Karpas-422 (cell line): ENCODE results near the gene REEP1. TPM values are rescaled to one million over a fixed set of nuclear protein-coding genes. Genes with fewer than 3 reads are reported as not detected.
"Not testable (repeated sequence)": the region's sequence is repeated elsewhere in the genome, so short reads cannot be mapped to it uniquely, and the experiment has no call there.

ENCODE experiments used
- DNase-seq: peaks from one replicate; pipeline ENCODE4 v3.0.0-alpha.2; 2015
- H2AFZ ChIP-seq: fragments of 200-600 bp; sonication (generic); 2 replicates; pipeline ENCODE4 v1.6.1; 2014; ENCODE audit warnings: antibody characterized with exemption, low read length, mixed read lengths
- H3K27ac ChIP-seq: fragments of 200-600 bp; sonication (generic); 2 replicates; pipeline ENCODE4 v1.5.1; 2014; ENCODE audit warnings: mild to moderate bottlenecking, low read length, moderate library complexity
- H3K27me3 ChIP-seq: fragments of 200-600 bp; sonication (generic); 2 replicates; pipeline ENCODE4 v1.6.1; 2014; ENCODE audit warnings: low read length, mixed read lengths
- H3K36me3 ChIP-seq: fragments of 200-600 bp; sonication (generic); 2 replicates; pipeline ENCODE4 v1.6.1; 2014; ENCODE audit warnings: low read length, mixed read lengths; ENCODE audit not compliant: insufficient read depth
- H3K4me1 ChIP-seq: fragments of 200-600 bp; sonication (generic); 2 replicates; pipeline ENCODE4 v1.6.1; 2014; ENCODE audit warnings: mild to moderate bottlenecking, low read length, mixed read lengths
- H3K4me2 ChIP-seq: fragments of 200-600 bp; sonication (generic); 2 replicates; pipeline ENCODE4 v1.6.1; 2014; ENCODE audit warnings: low read length, low read depth, mild to moderate bottlenecking; ENCODE audit not compliant: poor library complexity, severe bottlenecking
- H3K4me3 ChIP-seq: fragments of 200-600 bp; sonication (generic); 2 replicates; pipeline ENCODE4 v1.5.1; 2014; ENCODE audit warnings: mild to moderate bottlenecking, antibody characterized with exemption, low read length, mixed read lengths
- H3K79me2 ChIP-seq: fragments of 200-600 bp; sonication (generic); 2 replicates; pipeline ENCODE4 v1.6.1; 2014; ENCODE audit warnings: mild to moderate bottlenecking, low read length, mixed read lengths
- H3K9ac ChIP-seq: fragments of 200-600 bp; sonication (generic); 2 replicates; pipeline ENCODE4 v1.6.0; 2014; ENCODE audit warnings: low read length
- H3K9me2 ChIP-seq: fragments of 200-600 bp; sonication (generic), shearing (Covaris generic); replicated peaks from 2 replicates; pipeline ENCODE4 v1.6.0; 2014; ENCODE audit warnings: mild to moderate bottlenecking, low read length, moderate library complexity; ENCODE audit not compliant: insufficient read depth
- H3K9me3 ChIP-seq: fragments of 300-700, 200-600 bp; sonication (generic); 2 replicates; pipeline ENCODE4 v1.6.1; 2014; ENCODE audit warnings: low read length, mixed read lengths
- H4K20me1 ChIP-seq: fragments of 200-600 bp; sonication (generic); 2 replicates; pipeline ENCODE4 v1.6.1; 2014; ENCODE audit warnings: mild to moderate bottlenecking, antibody characterized with exemption, low read length, low read depth; ENCODE audit not compliant: insufficient read depth
- total RNA-seq: library from RNA; depleted of rRNA; stranded (reverse); fragments of >200 nt; shearing (Covaris generic); gene quantifications from 2 replicates; pipeline ENCODE4 v1.2.3, GENCODE V29; 2014; ENCODE audit warnings: low replicate concordance

The REEP1 gene
- total RNA-seq, 1 experiment from 2014 or later: 0.22 TPM

- Histone ChIP-seq H3K4me1 (peaks cover 14% of the 10 kb centered on the region), H3K27ac (no peak overlapping the region), H4K20me1 (no peaks in the 10 kb centered on the region), H2AFZ (no peak overlapping the region), H3K9ac (no peak overlapping the region), H3K27me3 (no peaks in the 10 kb centered on the region), H3K36me3 (no peaks in the 10 kb centered on the region), H3K4me2 (no peak overlapping the region), H3K9me2 (no peaks in the 10 kb centered on the region), H3K4me3 (no peak overlapping the region), H3K79me2 (no peaks in the 10 kb centered on the region), H3K9me3 (no peaks in the 10 kb centered on the region)
- no peak for DNase-seq
These were observed 105.0 kb downstream of the REEP1 start for GRCh38 chr2:86232373-86232784.

- Histone ChIP-seq H3K27ac (no peak overlapping the region), H3K4me2 (no peak overlapping the region)
These were observed 105.6 kb downstream of the REEP1 start for GRCh38 chr2:86231680-86232372.

DNA sequence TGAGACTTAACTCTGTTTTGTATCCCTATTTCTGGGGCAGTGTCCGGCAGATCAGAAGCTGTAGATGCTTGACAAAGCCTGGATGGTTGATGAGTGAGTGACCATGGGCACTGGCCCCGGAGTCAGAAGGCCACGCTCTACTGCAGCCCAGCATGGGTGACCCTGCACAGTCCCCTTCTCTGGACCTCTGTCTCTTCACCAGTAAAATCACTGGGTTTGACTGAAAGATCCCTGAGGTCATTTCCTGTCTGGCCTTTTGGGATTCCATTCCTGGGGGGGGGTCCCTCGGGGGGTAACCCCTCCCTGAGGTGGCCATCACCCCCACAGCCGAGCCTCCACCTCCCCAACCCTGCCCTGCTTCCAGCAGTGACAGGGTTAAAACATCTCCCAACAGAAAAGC lies 106.5 kb downstream of the REEP1 start:
- H3K27me3 ChIP-seq: no peaks in the 10 kb centered on the region
- H4K20me1 ChIP-seq: no peaks in the 10 kb centered on the region
- no peaks in the 10 kb centered on the region for H3K9me3 ChIP-seq
- no peak overlapping the region for H3K9ac ChIP-seq
- H2AFZ ChIP-seq: no peak overlapping the region
- no peaks in the 10 kb centered on the region for H3K79me2 ChIP-seq
- no peaks in the 10 kb centered on the region for H3K9me2 ChIP-seq
- H3K4me2 ChIP-seq: no peak overlapping the region
- no peak overlapping the region for H3K27ac ChIP-seq
- H3K4me3 ChIP-seq: no peak overlapping the region
- H3K4me1 ChIP-seq: peaks cover 14% of the 10 kb centered on the region
- no peak for DNase-seq
- H3K36me3 ChIP-seq: no peaks in the 10 kb centered on the region

More at GRCh38 chr2:86231680-86232372, 105.6 kb downstream of the REEP1 start:
- no peaks in the 10 kb centered on the region for H3K79me2 ChIP-seq
- no peak for DNase-seq
- H3K36me3 ChIP-seq: no peaks in the 10 kb centered on the region
- H3K9me2 ChIP-seq: no peaks in the 10 kb centered on the region
- no peaks in the 10 kb centered on the region for H4K20me1 ChIP-seq
- H3K4me1 ChIP-seq: peaks cover 14% of the 10 kb centered on the region
- H3K4me3 ChIP-seq: no peak overlapping the region
- H2AFZ ChIP-seq: no peak overlapping the region
- no peaks in the 10 kb centered on the region for H3K27me3 ChIP-seq
- no peak overlapping the region for H3K9ac ChIP-seq
- H3K9me3 ChIP-seq: no peaks in the 10 kb centered on the region

- DNase-seq: peak; percentile 84
- Histone ChIP-seq H3K9me3 (no peaks in the 10 kb centered on the region), H3K4me3 (no peak overlapping the region; the same call in 1 of the 2 replicates), H3K79me2 (no peaks in the 10 kb centered on the region), H2AFZ (peak overlapping the region; percentile 53; the same call in 1 of the 2 replicates), H3K9me2 (no peaks in the 10 kb centered on the region), H3K27me3 (no peaks in the 10 kb centered on the region), H4K20me1 (no peaks in the 10 kb centered on the region), H3K4me1 (peaks cover 14% of the 10 kb centered on the region), H3K9ac (peak overlapping the region; percentile 30), H3K36me3 (no peaks in the 10 kb centered on the region), H3K4me2 (peak overlapping the region; percentile 40), H3K27ac (peak overlapping the region; percentile 22; the same call in 1 of the 2 replicates)
These were observed 108.2 kb downstream of the REEP1 start for GRCh38 chr2:86229221-86229620.

DNA sequence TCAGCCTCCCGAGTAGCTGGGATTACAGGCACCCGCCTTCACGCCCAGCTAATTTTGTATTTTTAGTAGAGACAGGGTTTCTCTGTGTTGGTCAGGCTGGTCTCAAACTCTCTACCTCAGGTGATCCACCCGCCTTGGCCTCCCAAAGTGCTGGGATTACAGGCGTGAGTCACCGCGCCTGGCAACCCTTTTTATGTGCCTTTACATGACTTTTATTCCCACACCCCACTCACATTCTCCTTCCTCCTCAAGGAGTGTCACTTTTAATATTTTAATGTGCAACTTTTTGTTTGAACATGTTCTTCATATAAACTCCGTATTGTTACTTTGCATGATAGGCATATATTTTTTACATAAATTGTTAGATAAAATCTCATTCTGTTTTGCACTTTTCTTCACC lies 108.9 kb downstream of the REEP1 start:
- peak overlapping the region; percentile 22; the same call in 1 of the 2 replicates for H3K27ac ChIP-seq
- peaks cover 14% of the 10 kb centered on the region for H3K4me1 ChIP-seq
- H3K4me2 ChIP-seq: peak overlapping the region; percentile 40

GRCh38 chr2:86227685-86228084 lies 109.7 kb downstream of the REEP1 start:
- H3K4me3 ChIP-seq: no peak overlapping the region
- no peak overlapping the region for H3K27ac ChIP-seq
- H3K4me1 ChIP-seq: peaks cover 14% of the 10 kb centered on the region
- no peak overlapping the region for H3K4me2 ChIP-seq
- no peaks in the 10 kb centered on the region for H3K36me3 ChIP-seq
- H3K9me2 ChIP-seq: no peaks in the 10 kb centered on the region
- no peak overlapping the region for H3K9ac ChIP-seq
- no peak overlapping the region for H2AFZ ChIP-seq
- no peak for DNase-seq
- H3K9me3 ChIP-seq: no peaks in the 10 kb centered on the region
- no peaks in the 10 kb centered on the region for H4K20me1 ChIP-seq
- H3K27me3 ChIP-seq: no peaks in the 10 kb centered on the region
- no peaks in the 10 kb centered on the region for H3K79me2 ChIP-seq

More for the DNA sequence above, 108.9 kb downstream of the REEP1 start:
- not testable (repeated sequence) for DNase-seq, H3K27me3 ChIP-seq, H3K9me2 ChIP-seq, H3K36me3 ChIP-seq, H3K79me2 ChIP-seq, H3K4me3 ChIP-seq, H3K9me3 ChIP-seq, H4K20me1 ChIP-seq
- Histone ChIP-seq H2AFZ (peak overlapping the region; percentile 53; the same call in 1 of the 2 replicates), H3K9ac (peak overlapping the region; percentile 30; the same call in 1 of the 2 replicates)

DNA sequence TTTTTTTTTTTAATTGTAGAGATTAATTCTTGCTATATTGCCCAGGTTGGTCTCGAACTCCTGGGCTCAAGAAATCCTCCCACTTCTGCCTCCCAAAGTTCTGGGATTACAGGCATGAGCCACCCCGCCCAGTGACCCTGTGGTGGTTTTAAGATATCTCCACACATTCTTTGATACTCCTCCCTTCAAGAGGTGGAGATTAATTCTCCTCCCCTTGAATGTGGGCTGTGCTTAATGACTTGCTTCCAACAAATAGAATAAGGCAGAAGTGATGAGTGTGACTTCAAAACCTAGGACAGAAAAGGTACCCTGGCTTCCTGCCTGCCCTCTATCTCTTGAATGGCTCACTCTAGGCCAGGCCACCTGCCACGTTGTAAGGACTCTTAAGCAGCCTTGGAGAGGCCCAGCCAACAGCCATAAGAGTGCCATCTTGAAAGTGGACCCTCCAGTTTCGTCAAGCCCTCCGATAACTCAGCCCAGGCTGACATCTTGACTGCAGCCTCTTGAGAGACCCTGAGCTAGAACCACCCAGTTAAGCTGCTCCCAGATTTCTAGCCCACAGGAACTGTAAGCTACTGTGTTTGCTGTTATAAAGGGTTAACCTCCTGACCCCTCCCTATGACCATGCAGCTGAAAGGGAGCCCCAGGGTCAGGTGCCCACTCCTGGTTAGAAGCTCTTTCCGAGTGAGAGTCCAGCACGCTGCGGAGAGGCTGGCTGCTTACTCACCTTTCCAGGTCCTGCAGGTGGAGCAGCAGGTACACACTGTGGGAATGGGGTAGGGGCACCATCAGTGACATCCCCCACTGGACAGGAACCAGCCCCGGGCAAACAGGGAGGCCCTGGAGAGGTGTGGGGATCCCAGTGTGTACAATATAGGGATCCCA lies 110.5 kb downstream of the REEP1 start:
- no peaks in the 10 kb centered on the region for H3K79me2 ChIP-seq
- H2AFZ ChIP-seq: no peak overlapping the region
- H3K9ac ChIP-seq: no peak overlapping the region
- H3K36me3 ChIP-seq: no peaks in the 10 kb centered on the region
- H3K27ac ChIP-seq: no peak overlapping the region
- H4K20me1 ChIP-seq: no peaks in the 10 kb centered on the region
- no peaks in the 10 kb centered on the region for H3K9me3 ChIP-seq
- DNase-seq: no peak
- no peak overlapping the region for H3K4me3 ChIP-seq
- H3K4me2 ChIP-seq: no peak overlapping the region
- no peaks in the 10 kb centered on the region for H3K27me3 ChIP-seq
- no peaks in the 10 kb centered on the region for H3K9me2 ChIP-seq
- peaks cover 14% of the 10 kb centered on the region for H3K4me1 ChIP-seq

GRCh38 chr2:86226070-86226469 lies 111.4 kb downstream of the REEP1 start:
- Histone ChIP-seq H3K4me2 (no peak overlapping the region), H2AFZ (no peak overlapping the region), H4K20me1 (no peaks in the 10 kb centered on the region), H3K79me2 (no peaks in the 10 kb centered on the region), H3K27me3 (no peaks in the 10 kb centered on the region), H3K9me3 (no peaks in the 10 kb centered on the region), H3K9ac (no peak overlapping the region), H3K4me3 (no peak overlapping the region), H3K4me1 (peaks cover 14% of the 10 kb centered on the region), H3K36me3 (no peaks in the 10 kb centered on the region), H3K27ac (no peak overlapping the region), H3K9me2 (no peaks in the 10 kb centered on the region)
- DNase-seq: no peak
